Epithelial cell of esophagus (primary cell): ENCODE results near the gene ZNF672.
"Not testable (repeated sequence)": the region's sequence is repeated elsewhere in the genome, so short reads cannot be mapped to it uniquely, and the experiment has no call there.

Source experiments
- DNase-seq: peaks from one replicate; pipeline ENCODE4 v3.0.0; 2010; ENCODE audit warnings: low read depth
- H3K4me3 ChIP-seq: 2 replicates; pipeline ENCODE4 v1.5.1; 2011; ENCODE audit warnings: mild to moderate bottlenecking, low read length, control low read depth
- TF ChIP-seq, protein P1 (sequence below): IDR thresholded peaks from 2 replicates; pipeline ENCODE4 v1.5.1; 2011; ENCODE audit warnings: low read depth, mild to moderate bottlenecking, low read length, control low read depth, inconsistent platforms; ENCODE audit not compliant: insufficient read depth; ENCODE audit errors: missing control alignments

Gene ZNF672

DNA sequence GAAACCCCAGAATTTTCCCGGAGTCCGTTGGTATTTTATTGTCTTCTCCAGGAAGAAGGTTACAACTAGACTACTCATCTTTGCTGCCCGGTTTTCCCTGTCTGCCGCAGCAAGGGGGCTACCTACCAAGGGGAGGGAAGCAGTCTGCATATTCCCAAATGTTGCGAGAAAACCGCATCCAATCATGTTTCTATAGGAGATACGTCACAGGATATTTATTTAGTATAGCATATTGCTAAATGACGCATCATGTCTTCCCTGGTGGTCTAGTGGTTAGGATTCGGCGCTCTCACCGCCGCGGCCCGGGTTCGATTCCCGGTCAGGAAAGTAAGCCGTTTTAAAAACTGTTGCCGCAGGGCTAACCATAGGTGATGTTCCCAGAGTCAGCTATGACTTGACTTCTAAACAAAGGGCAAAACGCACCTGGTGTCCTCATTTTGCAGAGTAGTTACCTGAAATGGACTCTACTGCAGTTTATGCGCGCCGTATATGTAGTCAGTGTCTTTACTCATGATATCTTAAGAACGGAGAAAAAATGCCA is 36.0 kb downstream of the ZNF672 start:
- peak overlapping the region; percentile 80 for H3K4me3 ChIP-seq
- DNase-seq, result peak; percentile 88
- TF ChIP-seq, protein P1, sequence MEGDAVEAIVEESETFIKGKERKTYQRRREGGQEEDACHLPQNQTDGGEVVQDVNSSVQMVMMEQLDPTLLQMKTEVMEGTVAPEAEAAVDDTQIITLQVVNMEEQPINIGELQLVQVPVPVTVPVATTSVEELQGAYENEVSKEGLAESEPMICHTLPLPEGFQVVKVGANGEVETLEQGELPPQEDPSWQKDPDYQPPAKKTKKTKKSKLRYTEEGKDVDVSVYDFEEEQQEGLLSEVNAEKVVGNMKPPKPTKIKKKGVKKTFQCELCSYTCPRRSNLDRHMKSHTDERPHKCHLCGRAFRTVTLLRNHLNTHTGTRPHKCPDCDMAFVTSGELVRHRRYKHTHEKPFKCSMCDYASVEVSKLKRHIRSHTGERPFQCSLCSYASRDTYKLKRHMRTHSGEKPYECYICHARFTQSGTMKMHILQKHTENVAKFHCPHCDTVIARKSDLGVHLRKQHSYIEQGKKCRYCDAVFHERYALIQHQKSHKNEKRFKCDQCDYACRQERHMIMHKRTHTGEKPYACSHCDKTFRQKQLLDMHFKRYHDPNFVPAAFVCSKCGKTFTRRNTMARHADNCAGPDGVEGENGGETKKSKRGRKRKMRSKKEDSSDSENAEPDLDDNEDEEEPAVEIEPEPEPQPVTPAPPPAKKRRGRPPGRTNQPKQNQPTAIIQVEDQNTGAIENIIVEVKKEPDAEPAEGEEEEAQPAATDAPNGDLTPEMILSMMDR, result no peak

DNA sequence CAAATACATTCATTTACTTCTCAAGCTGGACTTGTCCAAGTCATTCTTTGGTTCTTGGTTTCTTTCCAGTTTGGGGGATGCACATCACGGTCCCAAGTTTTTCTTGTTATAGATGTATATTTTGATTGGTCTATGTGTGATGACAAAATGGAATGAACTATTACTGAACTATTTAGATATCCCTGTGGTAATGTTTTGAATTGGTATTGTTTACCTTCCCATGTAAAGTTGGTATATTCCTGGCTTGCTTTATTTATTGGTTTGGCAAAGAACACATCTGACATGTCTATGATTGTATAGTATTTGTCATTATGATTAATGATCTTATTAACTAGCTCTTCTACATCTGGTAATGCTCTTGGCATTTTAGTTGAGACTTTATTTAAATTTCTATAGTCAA is 43.2 kb downstream of the ZNF672 start:
- TF ChIP-seq, protein P1, result no peak
- DNase-seq, result no peak

DNA sequence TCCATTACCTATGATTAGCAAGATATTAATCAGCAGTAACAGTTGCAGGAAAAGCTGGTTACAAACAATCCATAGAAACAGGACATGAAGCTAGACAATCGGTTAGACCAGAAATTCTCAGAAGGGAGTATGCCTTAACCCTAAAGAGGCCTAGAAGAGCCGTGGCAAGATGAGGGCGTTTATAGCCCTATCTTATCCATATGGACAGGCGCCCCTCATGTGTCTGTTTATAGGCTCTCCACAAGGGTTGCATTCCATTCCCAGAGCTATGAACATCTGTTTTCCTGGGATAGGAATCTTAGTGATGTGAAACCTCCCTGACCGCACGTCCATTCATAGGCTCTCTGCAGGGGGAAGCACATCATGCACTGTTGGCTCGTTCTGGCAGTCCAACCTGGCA is 44.4 kb downstream of the ZNF672 start:
- H3K4me3 ChIP-seq, DNase-seq: not testable (repeated sequence)

More for the DNA sequence above, 43.2 kb downstream of the ZNF672 start:
- no peak overlapping the region for H3K4me3 ChIP-seq

DNA sequence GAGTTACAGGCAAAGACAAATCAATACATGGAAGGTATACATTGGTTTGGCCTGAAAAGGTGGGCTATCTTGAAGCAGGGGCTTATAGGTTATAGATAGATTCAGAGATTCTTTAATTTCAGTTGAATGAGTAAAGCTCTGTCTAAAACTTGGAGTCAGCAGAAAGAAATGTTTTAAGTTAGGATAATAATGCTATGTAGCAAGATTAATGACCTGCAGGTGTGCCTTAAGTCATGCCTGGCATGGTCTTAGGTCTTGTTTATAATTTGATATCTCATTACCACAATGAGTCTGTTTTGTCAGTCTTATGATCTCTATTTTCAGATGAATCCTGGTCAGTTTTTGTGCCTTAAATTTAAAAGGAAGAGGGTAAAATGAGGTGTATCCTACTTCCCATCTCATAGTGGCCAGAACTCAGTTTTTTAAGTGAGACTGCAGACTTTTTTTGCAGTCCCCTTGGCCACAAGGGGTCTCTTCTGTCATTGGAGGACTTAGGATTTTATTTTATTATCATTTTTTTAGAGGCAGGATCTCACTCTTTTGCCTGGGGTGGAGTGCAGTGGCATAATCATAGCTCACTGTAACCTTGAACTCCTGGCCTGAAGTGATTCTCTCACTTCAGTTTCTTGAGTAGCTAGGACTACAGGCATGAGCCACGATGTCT is 46.7 kb downstream of the ZNF672 start:
- no peak overlapping the region for H3K4me3 ChIP-seq
- DNase-seq, result no peak
- TF ChIP-seq, protein P1, result no peak

DNA sequence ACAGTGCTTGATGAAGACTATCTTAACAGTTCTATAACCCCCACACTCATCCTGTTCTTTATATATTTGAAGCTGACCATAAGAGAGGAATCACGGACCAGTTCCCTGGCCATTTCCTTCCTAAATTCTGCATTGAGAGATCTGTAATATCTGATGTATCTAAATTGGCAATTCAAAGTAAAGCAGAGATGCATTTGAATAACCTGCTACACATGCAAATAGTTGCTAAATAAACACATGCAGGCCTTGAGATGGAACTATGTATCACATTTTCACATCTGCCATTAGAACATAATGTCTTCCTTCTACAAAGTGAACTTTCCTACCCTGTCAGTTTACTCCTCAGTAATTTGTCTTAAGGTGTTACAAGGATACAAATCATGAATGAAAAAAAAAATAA is 47.6 kb downstream of the ZNF672 start:
- TF ChIP-seq, protein P1, result no peak
- H3K4me3 ChIP-seq, result no peak overlapping the region
- no peak for DNase-seq

DNA sequence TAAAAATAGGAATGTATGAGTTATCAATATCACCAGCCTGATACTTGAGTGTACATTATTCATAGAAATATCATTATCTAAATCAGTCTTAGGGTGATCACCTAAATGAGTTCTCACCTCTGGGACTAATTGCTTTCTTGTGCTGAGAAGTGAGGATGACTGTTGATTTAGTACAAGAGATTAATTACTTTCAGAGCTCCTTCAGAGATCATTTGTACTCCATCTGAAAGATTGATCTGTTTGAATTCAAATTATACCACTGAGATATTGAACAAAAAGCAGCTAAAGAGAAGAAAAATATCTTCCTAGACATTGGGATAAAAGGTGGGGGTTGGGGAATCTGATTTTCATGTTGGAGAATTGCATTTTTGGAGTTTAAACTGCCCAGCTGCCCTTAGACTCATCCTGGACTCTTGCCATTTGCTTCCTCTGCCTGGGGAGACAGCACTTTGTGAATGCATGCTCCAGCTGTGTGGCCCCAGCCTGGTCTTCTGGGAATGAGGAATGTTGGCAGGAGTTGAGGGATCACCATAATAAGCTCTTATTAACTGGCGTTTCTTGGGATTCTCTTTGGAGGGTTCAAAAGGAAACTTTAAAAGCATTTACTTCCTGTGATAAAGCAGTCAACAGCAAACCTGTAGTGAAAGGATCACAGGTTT is 48.3 kb downstream of the ZNF672 start:
- TF ChIP-seq, protein P1, result no peak
- no peak for DNase-seq
- no peak overlapping the region for H3K4me3 ChIP-seq

DNA sequence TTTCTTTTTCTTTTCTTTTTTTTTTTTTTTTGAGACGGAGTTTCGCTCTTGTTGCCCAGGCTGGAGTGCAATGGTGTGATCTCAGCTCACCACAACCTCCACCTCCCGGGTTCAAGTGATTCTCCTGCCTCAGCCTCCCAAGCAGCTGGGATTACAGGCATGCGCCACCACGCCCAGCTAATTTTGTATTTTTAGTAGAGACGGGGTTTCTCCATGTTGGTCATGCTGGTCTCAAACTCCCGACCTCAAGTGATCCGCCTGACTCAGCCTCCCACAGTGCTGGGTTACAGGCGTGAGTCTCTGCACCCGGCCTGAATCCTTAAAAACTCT is 51.9 kb downstream of the ZNF672 start:
- not testable (repeated sequence) for DNase-seq, H3K4me3 ChIP-seq
